B cell (primary cell): ENCODE measurements around the gene CDC20B.

Source experiments
- EZH2 ChIP-seq: IDR thresholded peaks from 2 replicates; pipeline ENCODE4 v1.6.1; 2012; ENCODE audit warnings: borderline replicate concordance, low read depth, mild to moderate bottlenecking, moderate library complexity, low read length; ENCODE audit not compliant: insufficient read depth, poor library complexity, severe bottlenecking
- TF ChIP-seq, protein P1 (sequence below): fragments of 200-600 bp; IDR thresholded peaks from one replicate; pipeline ENCODE4 v1.8.0; 2022; ENCODE audit warnings: antibody characterized with exemption, mild to moderate bottlenecking

GRCh38 chr5:55220433-55221185, 47.6 kb upstream of the CDC20B start:
- TF ChIP-seq, protein P1, sequence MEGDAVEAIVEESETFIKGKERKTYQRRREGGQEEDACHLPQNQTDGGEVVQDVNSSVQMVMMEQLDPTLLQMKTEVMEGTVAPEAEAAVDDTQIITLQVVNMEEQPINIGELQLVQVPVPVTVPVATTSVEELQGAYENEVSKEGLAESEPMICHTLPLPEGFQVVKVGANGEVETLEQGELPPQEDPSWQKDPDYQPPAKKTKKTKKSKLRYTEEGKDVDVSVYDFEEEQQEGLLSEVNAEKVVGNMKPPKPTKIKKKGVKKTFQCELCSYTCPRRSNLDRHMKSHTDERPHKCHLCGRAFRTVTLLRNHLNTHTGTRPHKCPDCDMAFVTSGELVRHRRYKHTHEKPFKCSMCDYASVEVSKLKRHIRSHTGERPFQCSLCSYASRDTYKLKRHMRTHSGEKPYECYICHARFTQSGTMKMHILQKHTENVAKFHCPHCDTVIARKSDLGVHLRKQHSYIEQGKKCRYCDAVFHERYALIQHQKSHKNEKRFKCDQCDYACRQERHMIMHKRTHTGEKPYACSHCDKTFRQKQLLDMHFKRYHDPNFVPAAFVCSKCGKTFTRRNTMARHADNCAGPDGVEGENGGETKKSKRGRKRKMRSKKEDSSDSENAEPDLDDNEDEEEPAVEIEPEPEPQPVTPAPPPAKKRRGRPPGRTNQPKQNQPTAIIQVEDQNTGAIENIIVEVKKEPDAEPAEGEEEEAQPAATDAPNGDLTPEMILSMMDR, result no peak
- TF ChIP-seq EZH2, result no peak
